ENCODE measurements around the gene TMEM44.
"Not testable (repeated sequence)": the region's sequence is repeated elsewhere in the genome, so short reads cannot be mapped to it uniquely, and the experiment has no call there.

Gene TMEM44

GRCh38 chr3:194618858-194619608 is 14.2 kb downstream of the TMEM44 start:
- H3K4me3 ChIP-seq (ENCODE audit: low read length): no peak overlapping the region
- no peak for DNase-seq (ENCODE audit: low read depth, low spot score)

- DNase-seq (ENCODE audit: low read depth, low spot score): no peak
Observed at GRCh38 chr3:194617827-194618226, 15.4 kb downstream of the TMEM44 start.

GRCh38 chr3:194617143-194617671 is 16.0 kb downstream of the TMEM44 start:
- H3K4me3 ChIP-seq (ENCODE audit: low read length): no peak overlapping the region
- no peak for DNase-seq (ENCODE audit: low read depth, low spot score)

More at GRCh38 chr3:194617827-194618226, 15.4 kb downstream of the TMEM44 start:
- no peak overlapping the region for H3K4me3 ChIP-seq (ENCODE audit: low read length)

GRCh38 chr3:194615226-194615625 is 18.0 kb downstream of the TMEM44 start:
- H3K4me3 ChIP-seq (ENCODE audit: low read length): no peak overlapping the region

GRCh38 chr3:194612221-194612620 is 21.0 kb downstream of the TMEM44 start:
- DNase-seq (ENCODE audit: low read depth, low spot score): no peak
- no peak overlapping the region for H3K4me3 ChIP-seq (ENCODE audit: low read length)

More at GRCh38 chr3:194615226-194615625, 18.0 kb downstream of the TMEM44 start:
- DNase-seq (ENCODE audit: low read depth, low spot score): no peak

GRCh38 chr3:194610689-194611088 is 22.5 kb downstream of the TMEM44 start:
- H3K4me3 ChIP-seq (ENCODE audit: low read length): no peak overlapping the region
- DNase-seq (ENCODE audit: low read depth, low spot score): no peak

- DNase-seq (ENCODE audit: low read depth, low spot score): no peak
- H3K4me3 ChIP-seq (ENCODE audit: low read length): no peak overlapping the region
Observed at GRCh38 chr3:194609601-194610000, 23.6 kb downstream of the TMEM44 start.

GRCh38 chr3:194608981-194609380 is 24.2 kb downstream of the TMEM44 start:
- DNase-seq (ENCODE audit: low read depth, low spot score): no peak
- H3K4me3 ChIP-seq (ENCODE audit: low read length): no peak overlapping the region

GRCh38 chr3:194607592-194608389 is 25.4 kb downstream of the TMEM44 start:
- no peak overlapping the region for H3K4me3 ChIP-seq (ENCODE audit: low read length)
- no peak for DNase-seq (ENCODE audit: low read depth, low spot score)

GRCh38 chr3:194606941-194607340 is 26.3 kb downstream of the TMEM44 start:
- no peak for DNase-seq (ENCODE audit: low read depth, low spot score)
- H3K4me3 ChIP-seq (ENCODE audit: low read length): no peak overlapping the region

- DNase-seq (ENCODE audit: low read depth, low spot score): no peak
- no peak overlapping the region for H3K4me3 ChIP-seq (ENCODE audit: low read length)
Observed at GRCh38 chr3:194606163-194606562, 27.1 kb downstream of the TMEM44 start.

- H3K4me3 ChIP-seq (ENCODE audit: low read length); DNase-seq (ENCODE audit: low read depth, low spot score): not testable (repeated sequence)
Observed at GRCh38 chr3:194605314-194605713, 27.9 kb downstream of the TMEM44 start.

GRCh38 chr3:194604837-194605236 is 28.4 kb downstream of the TMEM44 start:
- no peak overlapping the region for H3K4me3 ChIP-seq (ENCODE audit: low read length)
- no peak for DNase-seq (ENCODE audit: low read depth, low spot score)

GRCh38 chr3:194604126-194604525 is 29.1 kb downstream of the TMEM44 start:
- H3K4me3 ChIP-seq (ENCODE audit: low read length): no peak overlapping the region
- no peak for DNase-seq (ENCODE audit: low read depth, low spot score)

GRCh38 chr3:194602669-194603171 is 30.5 kb downstream of the TMEM44 start:
- H3K4me3 ChIP-seq (ENCODE audit: low read length): no peak overlapping the region
- DNase-seq (ENCODE audit: low read depth, low spot score): no peak

GRCh38 chr3:194598771-194599557 is 34.3 kb downstream of the TMEM44 start:
- no peak overlapping the region for H3K4me3 ChIP-seq (ENCODE audit: low read length)
- no peak for DNase-seq (ENCODE audit: low read depth, low spot score)

- DNase-seq (ENCODE audit: low read depth, low spot score): no peak
- no peak overlapping the region for H3K4me3 ChIP-seq (ENCODE audit: low read length)
Observed at GRCh38 chr3:194596906-194597305, 36.3 kb downstream of the TMEM44 start.

GRCh38 chr3:194592798-194593752 is 40.1 kb downstream of the TMEM44 start:
- no peak overlapping the region for H3K4me3 ChIP-seq (ENCODE audit: low read length)
- DNase-seq (ENCODE audit: low read depth, low spot score): no peak
